Mesodermal cell (in vitro differentiated cells): ENCODE data around the gene RASGEF1B.
"Not testable (repeated sequence)": the region's sequence is repeated elsewhere in the genome, so short reads cannot be mapped to it uniquely, and the experiment has no call there.

Experiments used
- H3K27ac ChIP-seq: 2 replicates; pipeline ENCODE4 v1.7.0; 2013; ENCODE audit warnings: mild to moderate bottlenecking, low read depth, low read length, moderate library complexity; ENCODE audit not compliant: severe bottlenecking
- H3K36me3 ChIP-seq: 2 replicates; pipeline ENCODE4 v1.7.1; 2013; ENCODE audit warnings: mild to moderate bottlenecking, low read length, moderate library complexity; ENCODE audit not compliant: control insufficient read depth, insufficient read depth
- H3K4me1 ChIP-seq: one replicate; pipeline ENCODE4 v1.7.1; 2013; ENCODE audit warnings: mild to moderate bottlenecking, low read length; ENCODE audit not compliant: insufficient read depth, control insufficient read depth, poor library complexity, severe bottlenecking
- H3K4me3 ChIP-seq: 2 replicates; pipeline ENCODE4 v1.7.0; 2013; ENCODE audit warnings: low read length, control low read depth, mild to moderate bottlenecking; ENCODE audit not compliant: insufficient read depth, poor library complexity, severe bottlenecking; ENCODE audit errors: extremely low read depth
- H3K9me3 ChIP-seq: 2 replicates; pipeline ENCODE4 v1.7.1; 2013; ENCODE audit warnings: mild to moderate bottlenecking, low read length, moderate library complexity; ENCODE audit not compliant: control insufficient read depth
- WGBS, 2 experiments: methylation state at CpG; one replicate each; pipeline ENCODE4 v1.1.5; 2013; ENCODE audit warnings: missing lambda C conversion rate in 2 of 2; ENCODE audit not compliant: insufficient coverage in 2 of 2; 5-methylcytosine and 5-hydroxymethylcytosine counted together

Gene RASGEF1B

GRCh38 chr4:81473331-81474265 is 1.9 kb upstream of the RASGEF1B start:
- not testable (repeated sequence) for H3K4me1 ChIP-seq, H3K27ac ChIP-seq, H3K9me3 ChIP-seq, H3K4me3 ChIP-seq, H3K36me3 ChIP-seq
- 78 to 81% methylated on average over 12 to 19 of the region's 19 CpGs for WGBS, 2 experiments

- Histone ChIP-seq H3K27ac (peak overlapping the region; percentile 55), H3K36me3 (no peaks in the 10 kb centered on the region), H3K9me3 (no peaks in the 10 kb centered on the region), H3K4me1 (peaks cover 4% of the 10 kb centered on the region), H3K4me3 (peak overlapping the region; percentile 75)
- 59 to 67% methylated on average over 4 of the region's 9 CpGs for WGBS, 2 experiments
Measured at GRCh38 chr4:81472281-81473182, 825 bp upstream of the RASGEF1B start.

GRCh38 chr4:81471298-81471587 is 464 bp downstream of the RASGEF1B start:
- WGBS, 2 experiments: 0% methylated on average over 13 to 18 of the region's 21 CpGs
- H3K4me3 ChIP-seq: peak overlapping the region; percentile 75
- no peak overlapping the region for H3K27ac ChIP-seq

GRCh38 chr4:81470456-81471297 is 1.0 kb downstream of the RASGEF1B start:
- WGBS, 2 experiments: 7 to 10% methylated on average over 21 to 27 of the region's 31 CpGs

More at GRCh38 chr4:81471298-81471587, 464 bp downstream of the RASGEF1B start:
- no peaks in the 10 kb centered on the region for H3K9me3 ChIP-seq
- H3K4me1 ChIP-seq: peaks cover 4% of the 10 kb centered on the region
- H3K36me3 ChIP-seq: no peaks in the 10 kb centered on the region

GRCh38 chr4:81469781-81470455 is 1.8 kb downstream of the RASGEF1B start:
- Histone ChIP-seq H3K36me3 (no peaks in the 10 kb centered on the region), H3K9me3 (no peaks in the 10 kb centered on the region), H3K27ac (no peak overlapping the region), H3K4me3 (peak overlapping the region; percentile 75), H3K4me1 (peaks cover 10% of the 10 kb centered on the region)
- WGBS, 2 experiments: 61 to 66% methylated on average over 4 to 5 of the region's 7 CpGs

More at GRCh38 chr4:81470456-81471297, 1.0 kb downstream of the RASGEF1B start:
- H3K9me3 ChIP-seq: no peaks in the 10 kb centered on the region
- H3K27ac ChIP-seq: no peak overlapping the region
- H3K36me3 ChIP-seq: no peaks in the 10 kb centered on the region
- H3K4me1 ChIP-seq: peaks cover 4% of the 10 kb centered on the region
- peak overlapping the region; percentile 75 for H3K4me3 ChIP-seq

DNA sequence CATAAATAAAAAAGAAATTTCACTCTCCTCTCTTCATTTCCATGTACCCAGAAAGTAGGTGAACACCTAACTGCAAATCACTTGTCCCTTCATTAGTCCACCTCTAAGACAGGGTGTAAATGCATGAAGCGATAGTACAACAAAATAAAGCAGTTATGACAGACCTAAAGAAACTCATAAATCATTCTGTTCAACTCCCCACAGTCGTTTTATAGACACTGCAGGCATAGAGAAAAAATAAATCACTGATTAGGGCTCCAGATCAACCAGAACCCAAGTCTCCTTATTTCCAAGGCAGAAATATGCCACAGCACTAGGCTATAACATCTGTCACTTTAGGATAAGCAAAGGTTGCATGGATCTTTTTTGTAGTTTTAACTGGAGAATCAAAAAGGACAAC is 3.0 kb downstream of the RASGEF1B start:
- no peak overlapping the region for H3K4me3 ChIP-seq
- no peaks in the 10 kb centered on the region for H3K36me3 ChIP-seq
- no peak overlapping the region for H3K27ac ChIP-seq

GRCh38 chr4:81467672-81467964 is 4.1 kb downstream of the RASGEF1B start:
- H3K4me1 ChIP-seq: peaks cover 7% of the 10 kb centered on the region
- H3K4me3 ChIP-seq: no peak overlapping the region
- H3K9me3 ChIP-seq: no peaks in the 10 kb centered on the region
- WGBS, 2 experiments: no CpG with 5 or more reads among the region's 1 CpG
- H3K36me3 ChIP-seq: no peaks in the 10 kb centered on the region
- no peak overlapping the region for H3K27ac ChIP-seq

More for the DNA sequence above, 3.0 kb downstream of the RASGEF1B start:
- peaks cover 7% of the 10 kb centered on the region for H3K4me1 ChIP-seq
- no CpG with 5 or more reads among the region's 2 CpGs for WGBS, 2 experiments
- H3K9me3 ChIP-seq: no peaks in the 10 kb centered on the region

GRCh38 chr4:81466841-81467671 is 4.7 kb downstream of the RASGEF1B start:
- Histone ChIP-seq H3K4me3 (no peak overlapping the region), H3K4me1 (peaks cover 7% of the 10 kb centered on the region), H3K27ac (peak overlapping the region; percentile 88), H3K36me3 (no peaks in the 10 kb centered on the region), H3K9me3 (no peaks in the 10 kb centered on the region)
- WGBS, 2 experiments: 0% methylated on average over 2 of the region's 5 CpGs; no CpG with 5 or more reads in 1 of the 2 experiments

DNA sequence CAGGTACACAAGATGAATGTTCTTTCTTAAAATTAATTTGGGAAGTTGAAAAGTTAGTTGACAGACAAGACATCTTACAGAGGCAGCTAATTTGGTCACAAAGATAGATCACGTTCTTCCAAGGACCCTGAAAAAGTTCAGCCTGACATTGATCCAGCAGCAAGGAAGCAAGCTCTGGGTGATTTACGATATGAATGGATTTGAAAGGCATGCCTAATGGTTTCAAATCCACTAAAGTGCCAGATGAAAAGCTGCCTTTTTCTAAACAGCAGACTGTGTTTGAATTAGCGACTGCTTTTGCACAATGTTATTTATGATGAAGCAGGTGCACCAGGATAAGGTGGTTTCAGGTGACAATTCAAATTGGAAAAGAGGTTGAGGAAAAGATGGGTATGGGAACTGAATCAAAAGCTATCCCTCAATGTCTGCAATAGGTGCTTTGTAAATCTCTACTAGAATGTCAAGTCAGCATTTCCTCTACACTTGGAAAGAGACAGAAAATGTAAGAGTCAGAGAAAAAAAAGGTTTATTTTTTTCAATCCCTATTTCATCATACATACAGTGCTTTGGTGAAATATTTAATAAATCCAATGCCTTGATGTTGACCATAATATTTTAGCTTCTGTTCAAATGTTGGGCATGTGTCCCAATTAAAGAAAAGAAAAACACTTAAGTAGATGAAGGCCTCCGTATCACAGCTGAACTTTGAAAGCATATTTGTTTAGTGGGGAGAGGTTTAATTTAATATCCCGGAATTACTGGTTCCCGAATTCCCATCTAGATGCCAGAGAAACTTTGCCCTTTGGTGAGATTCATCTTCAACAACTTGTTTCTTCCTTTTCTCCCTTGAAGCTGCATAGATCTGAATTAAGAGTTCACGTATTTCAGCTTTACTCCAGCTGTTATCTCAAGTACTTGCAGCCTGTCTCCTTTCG is 6.0 kb downstream of the RASGEF1B start:
- WGBS, 2 experiments: 83 to 90% methylated on average over 5 of the region's 8 CpGs
- no peaks in the 10 kb centered on the region for H3K36me3 ChIP-seq
- no peaks in the 10 kb centered on the region for H3K9me3 ChIP-seq
- H3K4me1 ChIP-seq: peaks cover 7% of the 10 kb centered on the region
- no peak overlapping the region for H3K27ac ChIP-seq
- no peak overlapping the region for H3K4me3 ChIP-seq
